GM15510 (cell line): ENCODE results near the gene GNPTAB.

ENCODE experiments used
- POLR2A ChIP-seq: IDR thresholded peaks from 3 replicates; pipeline ENCODE4 v1.6.1; 2011; ENCODE audit warnings: borderline replicate concordance; ENCODE audit not compliant: insufficient read length; ENCODE audit errors: extremely low read depth

Gene GNPTAB

GRCh38 chr12:101764051-101764792, 66.5 kb downstream of the GNPTAB start:
- TF ChIP-seq POLR2A = no peak

GRCh38 chr12:101763246-101763931, 67.4 kb downstream of the GNPTAB start:
- TF ChIP-seq POLR2A = no peak

- TF ChIP-seq POLR2A = no peak
Measured at GRCh38 chr12:101761781-101762180, 69.0 kb downstream of the GNPTAB start.

GRCh38 chr12:101761350-101761749, 69.4 kb downstream of the GNPTAB start:
- no peak for TF ChIP-seq POLR2A

- no peak for TF ChIP-seq POLR2A
Measured at GRCh38 chr12:101759396-101760047, 71.2 kb downstream of the GNPTAB start.

- no peak for TF ChIP-seq POLR2A
Measured at GRCh38 chr12:101750152-101750551, 80.6 kb downstream of the GNPTAB start.

GRCh38 chr12:101749657-101750056, 81.1 kb downstream of the GNPTAB start:
- TF ChIP-seq POLR2A = no peak

- no peak for TF ChIP-seq POLR2A
Measured at GRCh38 chr12:101748907-101749306, 81.9 kb downstream of the GNPTAB start.

GRCh38 chr12:101747697-101748096, 83.1 kb downstream of the GNPTAB start:
- TF ChIP-seq POLR2A = no peak

GRCh38 chr12:101746661-101747060, 84.1 kb downstream of the GNPTAB start:
- TF ChIP-seq POLR2A = no peak

GRCh38 chr12:101746196-101746595, 84.6 kb downstream of the GNPTAB start:
- TF ChIP-seq POLR2A = no peak

GRCh38 chr12:101745481-101745880, 85.3 kb downstream of the GNPTAB start:
- TF ChIP-seq POLR2A = no peak

GRCh38 chr12:101743724-101744472, 86.9 kb downstream of the GNPTAB start:
- TF ChIP-seq POLR2A = no peak

GRCh38 chr12:101743242-101743641, 87.5 kb downstream of the GNPTAB start:
- no peak for TF ChIP-seq POLR2A

GRCh38 chr12:101740980-101741379, 89.8 kb downstream of the GNPTAB start:
- no peak for TF ChIP-seq POLR2A

GRCh38 chr12:101740566-101740965, 90.2 kb downstream of the GNPTAB start:
- no peak for TF ChIP-seq POLR2A
